Activated CD4-positive, alpha-beta memory T cell treated with anti-CD3 and anti-CD28 coated beads, Interleukin-2, amount 10 ng/mL, durations not matched to agents 7 days and 5 days (primary cell): ENCODE data around the gene IGSF23. TPM values are rescaled to one million over a fixed set of nuclear protein-coding genes. Genes with fewer than 3 reads are reported as not detected.
"Not testable (repeated sequence)": the region's sequence is repeated elsewhere in the genome, so short reads cannot be mapped to it uniquely, and the experiment has no call there.

Experiments
- CTCF ChIA-PET: fragments of 350-600 bp; sonication (Branson Sonifier 250); formaldehyde crosslinking; loops from one replicate; lab custom pipeline; 2021; ENCODE audit warnings: antibody characterized with exemption, inconsistent platforms; lab: Charles Lee
- POLR2A ChIA-PET: fragments of 350-600 bp; sonication (Branson Sonifier 250); formaldehyde crosslinking; loops from one replicate; lab custom pipeline; 2021; ENCODE audit warnings: antibody characterized with exemption; lab: Charles Lee
- DNase-seq: peaks from one replicate; pipeline ENCODE4 v3.0.0-alpha.2; 2020
- H3K27ac Mint-ChIP-seq: one replicate; pipeline ENCODE4 v1.8.0; 2021; ENCODE audit warnings: mild to moderate bottlenecking, mixed read lengths
- H3K27me3 Mint-ChIP-seq: one replicate; pipeline ENCODE4 v1.8.0; 2021; ENCODE audit warnings: mixed read lengths
- H3K36me3 Mint-ChIP-seq: one replicate; pipeline ENCODE4 v1.8.0; 2021; ENCODE audit warnings: low read depth, mixed read lengths
- H3K4me1 Mint-ChIP-seq: one replicate; pipeline ENCODE4 v1.8.0; 2021; ENCODE audit warnings: mixed read lengths
- H3K4me3 Mint-ChIP-seq: one replicate; pipeline ENCODE4 v1.8.0; 2021; ENCODE audit warnings: mild to moderate bottlenecking, mixed read lengths
- H3K9me3 Mint-ChIP-seq: one replicate; pipeline ENCODE4 v1.8.0; 2021; ENCODE audit warnings: mixed read lengths
- total RNA-seq, 2 experiments: library from RNA; stranded (reverse); gene quantifications; one replicate each; pipeline ENCODE4 v1.2.3, GENCODE V29; 2021

Gene IGSF23
- total RNA-seq, 2 experiments from 2014 or later = not detected

DNA sequence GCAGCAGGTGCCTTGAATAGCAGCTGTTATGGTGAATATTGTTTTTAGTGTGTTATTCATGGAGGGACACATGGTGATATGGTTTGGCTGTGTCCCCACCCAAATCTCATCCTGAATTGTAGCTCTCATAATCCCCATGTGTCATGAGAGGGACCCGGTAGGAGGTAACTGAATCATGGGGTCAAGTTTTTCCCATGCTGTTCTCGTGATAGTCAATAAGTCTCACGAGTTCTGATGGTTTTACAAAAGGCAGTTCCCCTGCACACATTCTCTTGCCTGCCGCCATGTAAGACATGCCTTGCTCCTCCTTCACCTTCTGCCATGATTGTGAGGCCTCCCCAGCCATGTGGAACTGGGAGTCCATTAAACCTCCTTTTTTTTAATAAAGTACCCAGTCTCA is 12.3 kb downstream of the IGSF23 start:
- H3K36me3 Mint-ChIP-seq, CTCF ChIA-PET, H3K27ac Mint-ChIP-seq, H3K9me3 Mint-ChIP-seq, H3K4me3 Mint-ChIP-seq, DNase-seq, H3K4me1 Mint-ChIP-seq, POLR2A ChIA-PET, H3K27me3 Mint-ChIP-seq: not testable (repeated sequence)

DNA sequence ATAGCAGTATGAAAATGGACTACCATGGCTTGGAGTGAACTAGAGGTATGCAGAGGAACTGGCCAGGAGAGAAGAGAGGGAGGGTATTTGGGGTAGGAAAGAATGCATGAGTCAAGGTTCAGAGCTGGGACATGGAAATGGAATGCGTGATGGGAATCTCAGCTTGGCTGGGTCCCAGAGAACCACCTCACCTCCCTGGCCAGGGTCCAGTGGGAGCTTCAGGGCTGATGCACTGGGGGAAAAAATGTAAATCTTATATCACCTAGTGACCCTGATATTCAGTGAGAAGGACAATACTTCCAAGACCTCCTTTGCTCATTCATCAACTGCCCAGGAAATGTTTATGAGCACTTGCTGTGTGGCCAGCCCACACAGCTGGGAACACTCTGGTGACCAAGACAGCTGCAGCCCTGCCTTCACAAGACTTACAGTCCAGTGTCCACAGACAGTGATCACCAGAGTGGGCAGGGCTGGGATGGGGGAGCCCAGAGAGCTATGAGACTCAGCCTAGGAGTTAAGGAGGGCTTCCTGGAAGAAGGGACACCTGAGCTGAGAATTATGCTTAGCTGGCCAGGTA is 12.8 kb downstream of the IGSF23 start:
- H3K9me3 Mint-ChIP-seq = peaks cover 4% of the 10 kb centered on the region
- no peaks in the 10 kb centered on the region for H3K36me3 Mint-ChIP-seq
- no peak overlapping the region for H3K4me3 Mint-ChIP-seq
- ChIA-PET CTCF (no interaction called here), POLR2A (no interaction called here)
- no peak overlapping the region for H3K27ac Mint-ChIP-seq
- DNase-seq = no peak
- no peaks in the 10 kb centered on the region for H3K4me1 Mint-ChIP-seq
- no peaks in the 10 kb centered on the region for H3K27me3 Mint-ChIP-seq

- Mint-ChIP-seq H3K27ac (no peak overlapping the region), H3K4me1 (no peaks in the 10 kb centered on the region), H3K4me3 (no peak overlapping the region), H3K36me3 (no peaks in the 10 kb centered on the region), H3K9me3 (peaks cover 4% of the 10 kb centered on the region), H3K27me3 (no peaks in the 10 kb centered on the region)
- ChIA-PET CTCF (no interaction called here), POLR2A (no interaction called here)
- DNase-seq = no peak
Measured at GRCh38 chr19:44627631-44628030, 14.3 kb downstream of the IGSF23 start.

- H3K9me3 Mint-ChIP-seq = peaks cover 4% of the 10 kb centered on the region
- H3K27ac Mint-ChIP-seq = no peak overlapping the region
- CTCF ChIA-PET = no interaction called here
- POLR2A ChIA-PET = no interaction called here
- no peak overlapping the region for H3K4me3 Mint-ChIP-seq
- H3K27me3 Mint-ChIP-seq = peaks cover 3% of the 10 kb centered on the region
- no peak for DNase-seq
- H3K36me3 Mint-ChIP-seq = no peaks in the 10 kb centered on the region
- no peaks in the 10 kb centered on the region for H3K4me1 Mint-ChIP-seq
Measured at GRCh38 chr19:44628793-44629192, 15.4 kb downstream of the IGSF23 start.

GRCh38 chr19:44631611-44632010 is 18.2 kb downstream of the IGSF23 start:
- H3K27me3 Mint-ChIP-seq, H3K9me3 Mint-ChIP-seq, H3K36me3 Mint-ChIP-seq, H3K4me3 Mint-ChIP-seq, POLR2A ChIA-PET, DNase-seq, H3K4me1 Mint-ChIP-seq, CTCF ChIA-PET, H3K27ac Mint-ChIP-seq: not testable (repeated sequence)

- H3K27ac Mint-ChIP-seq, H3K36me3 Mint-ChIP-seq, CTCF ChIA-PET, POLR2A ChIA-PET, H3K4me3 Mint-ChIP-seq, DNase-seq, H3K9me3 Mint-ChIP-seq, H3K4me1 Mint-ChIP-seq, H3K27me3 Mint-ChIP-seq: not testable (repeated sequence)
Measured at GRCh38 chr19:44634058-44634457, 20.7 kb downstream of the IGSF23 start.

GRCh38 chr19:44634785-44635184 is 21.4 kb downstream of the IGSF23 start:
- Mint-ChIP-seq H3K27ac (no peak overlapping the region), H3K36me3 (no peaks in the 10 kb centered on the region), H3K9me3 (no peaks in the 10 kb centered on the region), H3K27me3 (peaks cover 6% of the 10 kb centered on the region), H3K4me1 (no peaks in the 10 kb centered on the region), H3K4me3 (no peak overlapping the region)
- ChIA-PET POLR2A (no interaction called here), CTCF (interaction anchor here (1.6 kb wide), 1 partner anchor 20 kb away, joined by 5 read pairs; no protein-coding TSS in a partner anchor)
- no peak for DNase-seq

DNA sequence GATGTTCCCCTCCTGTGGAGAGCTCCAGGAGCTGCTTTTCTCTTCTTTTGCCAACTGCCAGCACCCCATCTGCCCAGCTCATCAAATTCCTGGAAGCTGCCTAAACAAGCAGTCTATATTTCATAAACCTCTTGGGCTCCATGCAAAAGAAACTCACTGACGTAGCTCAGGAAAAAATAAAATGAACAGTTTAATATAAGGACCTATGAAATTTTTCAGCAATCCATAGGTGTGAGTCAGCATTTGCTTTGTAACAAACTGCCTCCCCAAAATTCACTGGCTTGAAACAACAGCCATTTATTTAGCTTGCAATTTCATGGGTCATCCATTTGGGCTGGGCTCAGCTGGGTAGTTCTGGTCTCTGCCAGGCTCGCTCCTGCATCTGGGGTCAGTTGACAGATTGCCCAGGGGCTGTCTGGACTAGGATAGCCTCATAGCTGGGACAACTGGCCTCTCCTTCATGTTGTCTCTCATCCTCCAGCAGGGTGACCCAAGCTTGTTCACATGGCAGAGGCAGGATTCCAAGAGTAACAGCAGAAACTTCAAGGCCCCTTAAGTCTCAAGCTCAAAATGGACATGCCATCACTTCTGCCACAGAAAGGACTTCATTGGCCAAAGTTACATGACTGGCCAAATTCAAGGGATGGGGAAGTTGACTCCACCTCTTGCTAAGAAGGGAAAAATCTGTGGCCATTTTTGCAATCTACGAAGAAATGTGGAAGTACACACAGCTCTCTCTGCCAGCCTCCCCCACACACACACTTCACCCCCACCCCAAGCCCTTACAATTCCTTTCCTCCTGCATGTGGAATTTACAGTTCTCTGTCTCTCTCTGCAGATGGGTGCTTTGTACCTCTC is 22.4 kb downstream of the IGSF23 start:
- peaks cover 6% of the 10 kb centered on the region for H3K27me3 Mint-ChIP-seq
- no peak for DNase-seq
- no peaks in the 10 kb centered on the region for H3K4me1 Mint-ChIP-seq
- H3K36me3 Mint-ChIP-seq = no peaks in the 10 kb centered on the region
- ChIA-PET CTCF (interaction anchor here (1.0 to 1.6 kb wide), 2 partner anchors 19 to 21 kb away, joined by 5 read pairs; no protein-coding TSS in a partner anchor), POLR2A (interaction anchor here (0.7 kb wide), 1 partner anchor 457 kb away, joined by 3 read pairs; no protein-coding TSS in a partner anchor)
- H3K9me3 Mint-ChIP-seq = no peaks in the 10 kb centered on the region
- no peak overlapping the region for H3K27ac Mint-ChIP-seq
- no peak overlapping the region for H3K4me3 Mint-ChIP-seq

GRCh38 chr19:44636439-44637389 is 23.4 kb downstream of the IGSF23 start:
- no peak for DNase-seq
- Mint-ChIP-seq H3K9me3 (no peaks in the 10 kb centered on the region), H3K4me1 (no peaks in the 10 kb centered on the region), H3K36me3 (no peaks in the 10 kb centered on the region), H3K4me3 (no peak overlapping the region), H3K27me3 (peaks cover 8% of the 10 kb centered on the region), H3K27ac (no peak overlapping the region)
- ChIA-PET CTCF (interaction anchor here (1.0 to 1.6 kb wide), 2 partner anchors 18 to 20 kb away, joined by 5 read pairs; no protein-coding TSS in a partner anchor), POLR2A (no interaction called here)

GRCh38 chr19:44637390-44637764 is 24.0 kb downstream of the IGSF23 start:
- H3K27ac Mint-ChIP-seq = no peak overlapping the region
- H3K36me3 Mint-ChIP-seq = no peaks in the 10 kb centered on the region
- H3K27me3 Mint-ChIP-seq = peaks cover 8% of the 10 kb centered on the region
- POLR2A ChIA-PET = no interaction called here
- no peaks in the 10 kb centered on the region for H3K9me3 Mint-ChIP-seq
- no peak for DNase-seq
- no peaks in the 10 kb centered on the region for H3K4me1 Mint-ChIP-seq
- CTCF ChIA-PET = no interaction called here
- no peak overlapping the region for H3K4me3 Mint-ChIP-seq

GRCh38 chr19:44640518-44640917 is 27.2 kb downstream of the IGSF23 start:
- Mint-ChIP-seq H3K4me1 (peaks cover 8% of the 10 kb centered on the region), H3K27ac (no peak overlapping the region), H3K4me3 (no peak overlapping the region), H3K27me3 (peaks cover 6% of the 10 kb centered on the region), H3K36me3 (no peaks in the 10 kb centered on the region), H3K9me3 (no peaks in the 10 kb centered on the region)
- ChIA-PET POLR2A (no interaction called here), CTCF (no interaction called here)
- no peak for DNase-seq

DNA sequence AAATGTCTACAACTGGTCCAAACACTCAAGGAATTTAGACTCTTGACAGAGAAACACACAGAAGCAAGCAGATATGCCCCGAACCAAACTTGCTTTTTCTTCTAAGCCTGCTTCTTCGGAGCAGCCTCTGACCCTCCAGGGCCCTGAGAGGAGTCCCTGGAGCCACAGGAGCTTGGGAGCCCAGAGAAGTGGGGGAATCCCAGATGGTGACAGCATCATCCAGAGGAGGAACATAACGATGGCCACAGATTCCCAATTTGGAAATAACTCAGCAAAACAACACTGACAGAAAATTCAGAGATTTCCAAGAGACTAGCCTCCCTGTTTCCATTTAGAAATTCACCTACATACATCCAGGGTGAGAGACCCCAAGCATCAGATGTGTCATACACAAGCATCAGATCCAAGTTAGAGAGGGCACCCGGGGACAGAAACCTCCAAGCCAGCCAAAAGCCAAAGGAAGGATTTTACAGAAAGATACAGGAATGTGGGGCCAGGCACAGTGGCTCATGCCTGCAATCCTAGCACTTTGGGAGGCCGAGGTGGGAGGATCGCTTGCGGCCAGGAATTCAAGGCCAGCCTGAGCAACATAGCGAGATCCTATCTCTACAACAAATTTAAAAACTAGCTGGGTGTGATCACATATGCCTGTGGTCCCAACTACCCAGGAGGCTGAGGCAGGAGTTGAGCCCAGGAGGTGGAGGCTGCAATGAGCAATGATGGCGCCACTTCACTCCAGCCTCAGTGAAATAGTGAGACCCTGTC is 28.3 kb downstream of the IGSF23 start:
- Mint-ChIP-seq H3K27me3 (peaks cover 6% of the 10 kb centered on the region), H3K36me3 (no peaks in the 10 kb centered on the region), H3K27ac (no peak overlapping the region), H3K9me3 (no peaks in the 10 kb centered on the region), H3K4me3 (no peak overlapping the region), H3K4me1 (peaks cover 8% of the 10 kb centered on the region)
- ChIA-PET CTCF (no interaction called here), POLR2A (no interaction called here)
- DNase-seq = no peak
